CD14-positive monocyte (primary cell): ENCODE results near the gene STXBP4. TPM values are rescaled to one million over a fixed set of nuclear protein-coding genes. Genes with fewer than 3 reads are reported as not detected.
A peak's percentile ranks its signal among the peaks of the same experiment; 100 is the strongest.

Experiments
- DNase-seq, 3 donors: peaks; one replicate each; pipeline ENCODE4 v3.0.0-alpha.2; 2011 to 2022
- H2AFZ ChIP-seq: 2 replicates; pipeline ENCODE4 v1.6.0; 2012; ENCODE audit warnings: mild to moderate bottlenecking, low read depth, low read length, inconsistent platforms; ENCODE audit not compliant: insufficient read depth, poor library complexity, severe bottlenecking
- H3K27ac ChIP-seq, 2 donors: 1 replicate in 1 of 2; 2 replicates in 1 of 2; pipeline ENCODE4 v1.5.1; 2012 to 2013; ENCODE audit warnings: low read length in 2 of 2, control low read depth in 1 of 2, inconsistent platforms in 1 of 2, low read depth in 1 of 2, mild to moderate bottlenecking in 1 of 2
- H3K27me3 ChIP-seq, 2 donors: one replicate each; pipeline versions ENCODE4 v1.6.0 to v1.6.1; 2011 to 2013; ENCODE audit warnings: low read length in 2 of 2; ENCODE audit not compliant: control insufficient read depth in 2 of 2, insufficient read depth in 2 of 2
- H3K36me3 ChIP-seq, 2 donors: replicated peaks in 1 of 2; 1 replicate in 1 of 2; 2 replicates in 1 of 2; pipeline versions ENCODE4 v1.5.1 to v1.6.1; 2012 to 2013; ENCODE audit warnings: low read length in 2 of 2, control low read depth in 1 of 2, inconsistent platforms in 1 of 2, mild to moderate bottlenecking in 1 of 2; ENCODE audit not compliant: insufficient read depth in 2 of 2, control insufficient read depth in 1 of 2
- H3K4me1 ChIP-seq, 2 donors: 1 replicate in 1 of 2; 2 replicates in 1 of 2; pipeline versions ENCODE4 v1.5.1 to v1.6.1; 2012 to 2013; ENCODE audit warnings: low read length in 2 of 2, control low read depth in 1 of 2, inconsistent platforms in 1 of 2, mild to moderate bottlenecking in 1 of 2, moderate library complexity in 1 of 2; ENCODE audit not compliant: insufficient read depth in 2 of 2, control insufficient read depth in 1 of 2
- H3K4me2 ChIP-seq: replicated peaks from 2 replicates; pipeline ENCODE3; 2012; ENCODE audit warnings: low read length, moderate library complexity, mild to moderate bottlenecking; ENCODE audit not compliant: poor library complexity, severe bottlenecking; ENCODE audit errors: extremely low read depth
- H3K4me3 ChIP-seq, 3 experiments: fragments of 200-600 bp in 1 of 3; sonication (generic) in 1 of 3; replicated peaks in 1 of 3; 1 replicate in 2 of 3; 2 replicates in 1 of 3; pipeline ENCODE4 v1.5.1; 2011 to 2013; ENCODE audit warnings: low read length in 3 of 3, mild to moderate bottlenecking in 3 of 3, control low read depth in 2 of 3, low read depth in 2 of 3, inconsistent platforms in 1 of 3, moderate library complexity in 1 of 3
- H3K79me2 ChIP-seq: 2 replicates; pipeline ENCODE4 v1.6.0; 2012; ENCODE audit warnings: mild to moderate bottlenecking, control low read depth, inconsistent platforms, low read length, moderate library complexity; ENCODE audit not compliant: insufficient read depth
- H3K9ac ChIP-seq: 2 replicates; pipeline ENCODE4 v1.6.0; 2017; ENCODE audit warnings: low read length, mild to moderate bottlenecking; ENCODE audit not compliant: insufficient read depth, poor library complexity, severe bottlenecking
- H3K9me3 ChIP-seq, 2 donors: replicated peaks in 1 of 2; 1 replicate in 1 of 2; 2 replicates in 1 of 2; pipeline versions ENCODE4 v1.5.1 to v1.6.1; 2012 to 2013; ENCODE audit warnings: low read length in 2 of 2, control low read depth in 1 of 2; ENCODE audit not compliant: control insufficient read depth in 1 of 2, insufficient read depth in 1 of 2
- H4K20me1 ChIP-seq: 2 replicates; pipeline ENCODE4 v1.6.0; 2012; ENCODE audit warnings: mild to moderate bottlenecking, low read length, control low read depth, moderate library complexity; ENCODE audit not compliant: insufficient read depth
- H3K27ac Mint-ChIP-seq, 7 donors: one replicate each; pipeline ENCODE4 v1.8.0; 2020; ENCODE audit warnings: mild to moderate bottlenecking in 7 of 7, mixed read lengths in 7 of 7, moderate library complexity in 6 of 7, inconsistent platforms in 2 of 7
- H3K27me3 Mint-ChIP-seq, 3 donors: one replicate each; pipeline ENCODE4 v1.8.0; 2021 to 2022; ENCODE audit warnings: low read depth in 3 of 3, mild to moderate bottlenecking in 3 of 3, mixed read lengths in 3 of 3, moderate library complexity in 3 of 3, inconsistent platforms in 1 of 3
- H3K36me3 Mint-ChIP-seq, 2 donors: one replicate each; pipeline ENCODE4 v1.8.0; 2020; ENCODE audit warnings: mixed read lengths in 2 of 2, inconsistent platforms in 1 of 2, mild to moderate bottlenecking in 1 of 2
- H3K4me1 Mint-ChIP-seq: one replicate; pipeline ENCODE4 v1.8.0; 2020; ENCODE audit warnings: mild to moderate bottlenecking, mixed read lengths
- H3K4me3 Mint-ChIP-seq, 2 donors: one replicate each; pipeline ENCODE4 v1.8.0; 2020; ENCODE audit warnings: mild to moderate bottlenecking in 2 of 2, mixed read lengths in 2 of 2, moderate library complexity in 1 of 2
- H3K9me3 Mint-ChIP-seq, 7 donors: one replicate each; pipeline ENCODE4 v1.8.0; 2020 to 2022; ENCODE audit warnings: mixed read lengths in 7 of 7, mild to moderate bottlenecking in 6 of 7, moderate library complexity in 6 of 7, inconsistent platforms in 2 of 7
- CTCF ChIP-seq: fragments of 200-600 bp; IDR thresholded peaks from one replicate; pipeline ENCODE4 v1.8.0; 2022; ENCODE audit warnings: antibody characterized with exemption, mild to moderate bottlenecking
- WGBS: methylation state at CpG from one replicate; pipeline ENCODE4 v1.1.5; 2013; ENCODE audit warnings: missing lambda C conversion rate; ENCODE audit not compliant: insufficient coverage; 5-methylcytosine and 5-hydroxymethylcytosine counted together
- intact Hi-C, 2 donors: fragments of 100-400 bp; cut with micrococcal nuclease; formaldehyde crosslinking; loops; one replicate each; pipeline versions ENCODE4 v1.15.0 to v1.15.1; 2023
- polyA plus RNA-seq, 3 donors: library from polyadenylated mRNA; depleted of rRNA in 1 of 3; unstranded in 2 of 3; stranded (reverse) in 1 of 3; fragments of 300-500 nt in 2 of 3; fragments of >200 nt in 1 of 3; fragmentation: Illumina TruSeq in 2 of 3; gene quantifications; 1 replicate in 2 of 3; 2 replicates in 1 of 3; pipeline ENCODE4 v1.2.3, GENCODE V29; 2012 to 2021

The STXBP4 gene
- polyA plus RNA-seq, 3 donors: 0.27 to 1.8 (median 0.44) TPM

GRCh38 chr17:55081559-55081958 lies 113.0 kb downstream of the STXBP4 start:
- no peak overlapping the region for H3K4me3 ChIP-seq
- no peak overlapping the region for H3K27ac ChIP-seq
- no peak overlapping the region for H3K9ac ChIP-seq
- H3K4me1 ChIP-seq: peaks cover 4% of the 10 kb centered on the region in 2 donors
- TF ChIP-seq CTCF: no peak
- H4K20me1 ChIP-seq: no peaks in the 10 kb centered on the region
- no peak for DNase-seq
- Mint-ChIP-seq H3K36me3 (peaks cover 0 to 1% of the 10 kb centered on the region in 2 donors), H3K27me3 (no peaks in the 10 kb centered on the region), H3K27ac (no peak overlapping the region), H3K4me1 (peaks cover 4% of the 10 kb centered on the region), H3K4me3 (no peak overlapping the region), H3K9me3 (no peaks in the 10 kb centered on the region)
- no peaks in the 10 kb centered on the region for H3K79me2 ChIP-seq
- no peak overlapping the region for H2AFZ ChIP-seq
- H3K36me3 ChIP-seq: no peaks in the 10 kb centered on the region
- no peak overlapping the region for H3K4me2 ChIP-seq
- WGBS: no CpG with 5 or more reads among the region's 1 CpG
- no peaks in the 10 kb centered on the region for H3K9me3 ChIP-seq
- intact Hi-C loops: no loop called here
- no peaks in the 10 kb centered on the region for H3K27me3 ChIP-seq

- H3K4me1 ChIP-seq: peaks cover 4 to 6% of the 10 kb centered on the region in 2 donors
- no peaks in the 10 kb centered on the region for H3K36me3 ChIP-seq
- H3K27ac Mint-ChIP-seq: peak overlapping the region in 1 of 7 donors; percentile 57
- no peaks in the 10 kb centered on the region for H3K27me3 Mint-ChIP-seq
- no peak overlapping the region for H3K27ac ChIP-seq
- no peak for TF ChIP-seq CTCF
- no peak overlapping the region for H3K4me3 ChIP-seq
- no peaks in the 10 kb centered on the region for H3K79me2 ChIP-seq
- peak; percentile 9 to 33 (median 17) for DNase-seq
- no peak overlapping the region for H3K4me3 Mint-ChIP-seq
- H3K9ac ChIP-seq: no peak overlapping the region
- WGBS: 0% methylated on average over 1 of the region's 2 CpGs
- peaks cover 21% of the 10 kb centered on the region for H3K4me1 Mint-ChIP-seq
- no peaks in the 10 kb centered on the region for H3K9me3 ChIP-seq
- no peaks in the 10 kb centered on the region for H4K20me1 ChIP-seq
- intact Hi-C loops: no loop called here
- H3K4me2 ChIP-seq: no peak overlapping the region
- no peaks in the 10 kb centered on the region for H3K36me3 Mint-ChIP-seq
- H3K27me3 ChIP-seq: no peaks in the 10 kb centered on the region
- H3K9me3 Mint-ChIP-seq: peaks cover 0 to 2% (median 0%) of the 10 kb centered on the region in 7 donors
- H2AFZ ChIP-seq: no peak overlapping the region
Measured at GRCh38 chr17:55086635-55087058, 118.1 kb downstream of the STXBP4 start.
